ENCODE results near the gene GHRH.

The GHRH gene

DNA sequence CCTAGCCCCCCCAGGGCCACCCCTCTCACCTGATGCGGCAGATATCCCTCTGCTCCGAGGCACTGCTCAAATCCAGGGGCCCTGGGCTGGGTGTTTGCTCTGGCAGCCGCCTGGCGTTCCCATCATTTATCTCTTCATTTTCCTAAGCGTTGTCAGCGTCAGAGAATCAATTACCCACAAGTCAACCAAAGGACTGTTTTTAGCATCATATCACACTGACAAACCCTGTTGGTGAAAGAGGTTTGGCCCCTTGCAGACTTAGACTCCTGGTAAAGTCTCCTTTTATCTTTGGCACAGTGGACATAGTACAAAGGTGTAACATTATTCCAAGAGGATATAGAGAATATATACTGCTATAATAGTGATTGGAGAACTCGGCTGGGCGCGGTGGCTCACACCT lies at the start of gene GHRH:
GHRH (minus strand) TSS at position 101 of the 400 bp plus-strand sequence. CDS start 4,925 bp downstream, outside the sequence.
- DNase-seq (ENCODE audit: low read depth) = no peak

DNA sequence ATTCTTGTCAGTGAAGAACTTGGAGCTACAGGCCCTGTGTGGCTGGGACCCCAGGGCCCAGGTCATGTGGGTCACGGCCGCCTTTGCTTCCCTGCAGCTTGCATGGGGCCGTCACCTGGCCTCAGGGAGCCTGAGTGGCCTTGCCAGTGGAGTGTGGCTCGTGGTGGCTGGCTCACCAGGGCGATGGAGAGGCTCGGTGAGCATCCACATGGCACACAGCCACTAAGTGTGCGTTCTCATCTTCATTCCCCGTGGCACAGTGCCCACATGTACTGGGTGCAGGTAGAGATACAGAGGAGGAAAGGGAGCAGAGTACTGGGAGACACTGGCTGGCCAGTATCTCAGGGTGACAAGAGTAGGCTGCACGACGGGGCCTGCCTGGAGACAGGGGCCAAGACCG lies 49.3 kb upstream of the GHRH start:
- DNase-seq (ENCODE audit: low read depth) = no peak

GRCh38 chr20:37309936-37310590 lies 48.4 kb upstream of the GHRH start:
- no peak for DNase-seq (ENCODE audit: low read depth)

DNA sequence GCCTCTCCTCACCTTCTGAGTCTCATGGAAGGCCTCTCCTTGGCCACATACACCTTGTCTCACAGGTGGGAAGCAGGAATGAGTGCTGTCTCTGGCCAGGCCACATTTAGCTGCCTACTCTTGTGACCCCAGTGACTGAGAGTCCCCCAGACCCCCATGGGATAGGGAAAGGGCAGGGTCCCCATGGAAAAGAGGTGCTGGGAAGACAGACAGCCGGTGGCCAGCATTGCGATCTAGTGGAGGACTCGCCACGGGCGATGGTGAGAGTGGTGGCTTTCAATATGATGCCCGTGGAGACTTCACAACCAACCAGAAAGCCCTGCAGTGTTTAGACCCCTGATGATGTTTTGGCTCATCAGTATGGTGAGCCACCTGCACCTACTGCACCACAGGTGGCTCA lies 47.7 kb upstream of the GHRH start:
- no peak for DNase-seq (ENCODE audit: low read depth)

DNA sequence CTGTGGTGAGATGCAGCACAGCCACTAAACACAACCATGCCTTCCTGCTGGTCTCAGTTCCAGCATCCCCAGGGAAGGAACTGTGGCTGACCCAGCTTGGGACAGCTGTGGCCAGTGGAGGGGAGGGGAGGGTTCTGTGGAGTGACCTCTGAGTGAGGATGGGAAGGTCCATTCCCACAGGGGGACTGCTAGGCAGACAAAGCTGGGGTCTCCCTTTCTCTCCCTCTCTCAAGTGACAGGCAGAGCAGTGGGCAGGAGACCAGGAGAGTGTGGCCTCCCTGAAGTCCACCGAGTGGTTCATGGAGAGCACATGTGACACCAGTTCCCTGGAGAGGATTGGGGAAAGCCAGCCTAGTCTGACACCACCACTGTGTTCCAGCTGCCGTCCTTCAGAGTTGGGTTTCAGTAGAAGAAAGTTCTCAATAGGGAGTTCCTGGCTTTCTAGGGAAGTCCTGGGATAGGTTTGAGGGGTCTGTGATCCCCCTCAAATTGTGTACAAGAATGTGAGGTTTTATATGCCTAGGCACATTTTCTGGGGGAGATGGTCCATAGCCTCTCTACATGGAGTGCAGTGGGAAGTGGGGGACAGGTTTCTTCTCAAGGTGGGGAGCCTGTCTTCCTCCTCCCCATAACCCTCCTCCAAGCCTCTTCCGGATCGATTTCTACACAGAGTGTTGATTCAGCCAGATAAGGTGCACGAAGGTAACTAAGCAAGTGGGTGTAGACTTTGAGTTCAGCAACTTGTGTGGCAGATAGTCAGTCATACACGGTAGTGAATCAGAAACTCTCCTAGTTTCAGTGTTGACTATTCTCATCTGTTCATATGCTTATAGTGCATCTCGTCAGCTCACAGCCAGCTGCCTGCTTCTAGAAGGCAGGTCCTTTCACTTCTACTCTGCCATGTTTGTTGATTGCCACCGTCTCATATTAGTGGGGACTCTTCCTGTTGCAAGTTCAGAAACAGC lies 46.8 kb upstream of the GHRH start:
- DNase-seq (ENCODE audit: low read depth) = no peak

- no peak for DNase-seq (ENCODE audit: low read depth)
Observed at GRCh38 chr20:37305839-37306238, 44.2 kb upstream of the GHRH start.

DNA sequence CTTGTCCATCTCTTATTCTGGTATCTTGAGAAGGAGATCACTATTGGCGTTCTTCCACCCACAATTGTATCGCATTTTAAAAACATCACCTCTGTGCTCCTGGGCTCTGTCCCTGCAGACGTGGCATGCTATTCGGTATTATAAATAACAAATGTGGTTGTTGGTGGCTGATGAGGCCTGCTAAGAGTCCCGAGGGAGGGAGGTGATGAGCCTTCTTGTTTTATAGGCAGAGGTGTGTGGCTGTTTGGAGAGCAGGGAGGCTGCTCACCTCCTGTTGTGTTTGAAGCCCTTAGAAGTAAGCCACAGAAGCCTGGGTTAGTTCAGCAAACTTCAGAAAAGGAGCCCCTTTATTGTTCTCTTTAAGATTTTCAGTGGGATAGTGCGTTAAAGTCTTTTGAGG lies 43.5 kb upstream of the GHRH start:
- no peak for DNase-seq (ENCODE audit: low read depth)

- no peak for DNase-seq (ENCODE audit: low read depth)
Observed at GRCh38 chr20:37303637-37304036, 42.0 kb upstream of the GHRH start.

DNA sequence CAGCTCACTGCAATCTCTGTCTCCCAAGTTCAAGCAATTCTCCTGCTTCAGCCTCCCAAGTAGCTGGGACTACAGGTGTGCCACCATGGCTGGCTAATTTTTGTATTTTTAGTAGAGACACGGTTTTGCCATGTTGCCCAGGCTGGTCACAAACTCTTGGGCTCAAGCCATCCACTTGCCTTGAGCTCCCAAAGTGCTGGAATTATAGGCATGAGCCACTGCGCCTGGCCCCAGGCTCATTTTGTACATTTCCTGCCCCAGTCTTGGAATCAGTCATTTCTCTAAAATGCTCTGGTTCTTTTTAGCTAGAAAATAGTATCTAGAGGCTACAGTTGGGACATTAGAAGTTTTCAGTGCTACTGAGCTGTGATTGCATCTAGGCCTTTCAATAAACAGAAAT lies 41.4 kb upstream of the GHRH start:
- DNase-seq (ENCODE audit: low read depth) = no peak

DNA sequence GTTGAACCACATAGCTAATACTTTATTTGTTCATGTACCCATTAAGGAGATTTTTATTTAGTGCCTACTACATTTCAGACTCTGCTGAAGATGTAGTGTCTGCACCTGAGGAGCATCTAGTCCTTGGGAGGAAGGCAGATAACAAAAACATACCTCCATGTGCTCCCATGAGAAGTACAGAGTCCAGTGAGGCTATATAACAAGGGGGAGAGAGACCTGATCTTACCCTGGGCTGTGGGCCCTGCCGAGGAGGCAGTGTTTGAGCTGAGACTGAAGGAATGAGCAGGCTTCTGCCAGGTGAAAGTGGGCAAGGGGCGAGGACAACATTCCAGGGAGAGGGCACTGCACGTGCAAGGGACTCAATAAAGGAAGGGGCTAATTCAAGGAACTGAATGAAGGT lies 39.9 kb upstream of the GHRH start:
- DNase-seq (ENCODE audit: low read depth) = no peak

- DNase-seq (ENCODE audit: low read depth) = no peak
Observed at GRCh38 chr20:37301120-37301519, 39.5 kb upstream of the GHRH start.

DNA sequence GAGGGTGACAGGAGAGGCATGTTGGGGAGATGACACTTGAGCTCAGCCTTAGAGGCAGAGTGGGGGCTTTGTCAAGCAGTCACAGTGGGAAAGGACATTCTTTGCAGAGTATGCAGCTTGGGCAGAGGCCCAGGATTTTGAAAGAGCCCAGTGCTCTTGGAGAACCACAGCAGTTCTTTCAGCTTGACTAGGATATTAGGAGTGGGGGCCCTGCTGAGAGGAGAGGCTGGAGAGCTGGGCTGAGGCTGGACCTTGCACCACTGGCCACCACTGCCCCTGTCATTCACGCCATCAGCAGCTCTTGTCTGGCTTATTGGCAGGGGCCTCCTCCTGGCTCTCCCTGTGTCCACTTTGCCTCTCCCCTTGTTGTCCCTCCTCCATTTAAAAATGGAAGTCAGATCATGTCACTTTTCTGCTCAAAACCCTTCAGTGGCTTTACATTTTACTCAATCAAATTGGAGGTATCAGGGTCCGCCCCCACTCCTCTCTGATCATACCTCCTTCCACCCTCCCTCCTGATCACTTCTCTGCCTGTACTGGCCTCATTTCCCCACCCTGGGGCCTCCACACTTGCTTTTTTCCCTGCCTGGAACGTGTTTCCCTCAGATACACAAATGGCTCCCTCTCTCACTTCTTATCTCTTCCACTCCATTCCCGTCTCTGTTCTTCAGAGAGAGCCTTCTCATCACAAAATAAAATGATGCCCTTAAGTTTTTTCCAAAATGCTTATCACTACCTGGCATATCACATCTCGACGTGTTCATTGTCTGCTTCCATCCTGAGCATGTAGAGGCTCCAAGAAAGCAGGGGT lies 38.3 kb upstream of the GHRH start:
- no peak for DNase-seq (ENCODE audit: low read depth)

- DNase-seq (ENCODE audit: low read depth) = no peak
Observed at GRCh38 chr20:37298190-37298939, 36.8 kb upstream of the GHRH start.

- no peak for DNase-seq (ENCODE audit: low read depth)
Observed at GRCh38 chr20:37297066-37297736, 35.6 kb upstream of the GHRH start.

- no peak for DNase-seq (ENCODE audit: low read depth)
Observed at GRCh38 chr20:37296371-37296770, 34.8 kb upstream of the GHRH start.

DNA sequence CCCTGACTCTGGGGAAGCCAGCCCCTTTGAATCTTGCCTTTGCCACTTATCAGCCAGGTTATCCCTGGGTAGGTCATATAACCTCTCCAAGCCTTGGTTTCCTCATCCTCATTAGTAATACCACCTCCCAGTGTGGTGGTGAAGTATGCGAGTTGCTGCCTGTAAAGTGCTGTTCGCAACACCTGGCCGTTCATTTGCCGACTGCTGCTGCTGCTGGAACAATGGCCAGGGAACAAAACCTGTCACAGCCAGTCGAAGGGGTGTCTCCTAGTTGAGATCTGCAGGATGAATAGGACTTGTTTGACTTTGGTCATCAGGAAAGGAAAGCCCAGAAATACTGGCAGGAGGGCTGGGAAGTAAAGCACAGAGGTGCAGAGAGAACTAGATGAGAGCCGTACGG lies 34.0 kb upstream of the GHRH start:
- DNase-seq (ENCODE audit: low read depth) = no peak

DNA sequence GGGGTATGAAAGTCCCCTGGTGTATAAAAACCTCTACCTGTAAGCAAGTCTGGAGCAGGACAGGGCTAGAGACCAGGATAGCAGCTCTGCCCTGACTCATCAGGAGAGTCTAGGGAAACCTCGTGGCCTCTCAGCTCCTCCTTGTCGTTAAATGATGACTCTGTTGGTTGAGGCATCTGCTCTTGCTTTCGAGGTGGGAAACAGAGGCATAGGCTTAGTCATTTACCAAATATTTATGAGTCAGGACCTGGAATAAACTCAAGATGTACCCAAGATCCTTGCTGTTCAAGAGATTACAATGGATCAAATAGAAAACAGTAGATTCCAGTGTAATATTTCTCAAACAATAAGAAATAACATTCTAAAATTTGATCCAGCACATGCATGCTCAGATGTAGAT lies 33.4 kb upstream of the GHRH start:
- peak; percentile 94 for DNase-seq (ENCODE audit: low read depth)

DNA sequence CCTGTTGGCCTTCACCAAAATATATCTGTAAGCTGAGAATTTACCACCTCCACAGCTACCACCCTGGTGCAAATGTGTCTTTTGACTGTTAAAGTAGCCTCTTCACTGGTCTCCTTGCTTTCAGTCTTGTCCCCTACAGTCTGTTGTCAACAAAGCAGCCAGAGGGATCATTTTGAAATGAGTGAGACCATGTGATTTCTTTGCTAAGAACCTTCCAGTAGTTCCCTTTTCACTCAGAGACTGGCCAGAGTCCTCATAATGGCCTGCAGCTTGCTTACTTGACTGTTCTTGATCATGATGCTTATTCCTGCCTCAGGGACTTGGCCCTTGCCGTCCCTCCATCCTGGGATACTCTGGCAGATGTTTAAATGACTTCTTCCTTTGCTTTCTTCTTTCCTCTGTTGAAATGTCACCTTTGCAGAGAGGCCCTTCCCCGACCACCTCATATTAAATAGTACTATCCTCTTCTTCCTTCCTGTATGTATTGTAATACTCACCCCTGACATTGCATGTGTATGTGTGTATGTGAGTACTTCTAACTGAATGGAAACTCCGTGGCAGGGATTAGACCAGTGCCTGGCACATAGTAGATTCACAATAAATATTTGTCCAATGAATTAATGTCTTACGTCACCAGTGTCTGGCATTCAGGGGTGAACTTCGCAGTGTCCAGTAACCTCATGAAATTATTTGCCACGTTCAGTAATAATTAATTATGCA lies 32.8 kb upstream of the GHRH start:
- no peak for DNase-seq (ENCODE audit: low read depth)

DNA sequence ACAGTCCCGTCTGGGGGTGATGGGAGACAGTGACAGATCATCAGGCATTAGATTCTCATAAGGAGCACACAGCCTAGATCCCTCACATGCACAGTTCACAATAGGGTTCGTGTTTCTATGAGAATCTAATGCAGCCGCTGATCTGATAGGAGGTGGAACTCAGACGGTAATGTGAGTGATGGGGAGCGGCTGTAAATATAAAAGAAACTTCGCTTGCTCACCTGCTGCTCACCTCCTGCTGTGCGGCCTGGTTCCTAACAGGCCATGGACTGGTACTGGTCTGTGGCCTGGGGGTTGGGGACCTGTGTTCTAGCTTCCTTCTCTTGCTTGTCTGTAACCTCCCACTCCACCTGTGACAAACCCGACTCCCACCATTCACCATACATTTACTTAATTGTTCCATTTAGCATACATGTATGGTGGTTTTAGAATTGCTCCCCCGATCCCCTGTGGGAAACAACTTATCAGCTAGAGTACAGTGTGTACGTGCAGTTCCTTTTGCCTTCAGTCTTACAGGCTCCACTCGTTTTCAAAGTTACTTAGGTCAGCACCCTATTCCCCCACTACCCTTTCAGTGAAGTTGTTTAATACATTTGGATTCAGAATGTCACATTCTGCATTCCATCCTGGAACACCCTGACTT lies 31.8 kb upstream of the GHRH start:
- DNase-seq (ENCODE audit: low read depth) = no peak

GRCh38 chr20:37291724-37292126 lies 30.1 kb upstream of the GHRH start:
- DNase-seq (ENCODE audit: low read depth) = no peak

Measured in HS-27A (cell line).